GM21515 (cell line): Measurements from ENCODE around the gene KLB.
A peak's percentile ranks its signal among the peaks of the same experiment; 100 is the strongest.
"Not testable (repeated sequence)": the region's sequence is repeated elsewhere in the genome, so short reads cannot be mapped to it uniquely, and the experiment has no call there.

Source experiments
- ATAC-seq: cut with Tn5 transposase; IDR thresholded peaks from one replicate; pipeline ENCODE4 v1.9.1; 2021; ENCODE audit not compliant: unreplicated experiment

The KLB gene

DNA sequence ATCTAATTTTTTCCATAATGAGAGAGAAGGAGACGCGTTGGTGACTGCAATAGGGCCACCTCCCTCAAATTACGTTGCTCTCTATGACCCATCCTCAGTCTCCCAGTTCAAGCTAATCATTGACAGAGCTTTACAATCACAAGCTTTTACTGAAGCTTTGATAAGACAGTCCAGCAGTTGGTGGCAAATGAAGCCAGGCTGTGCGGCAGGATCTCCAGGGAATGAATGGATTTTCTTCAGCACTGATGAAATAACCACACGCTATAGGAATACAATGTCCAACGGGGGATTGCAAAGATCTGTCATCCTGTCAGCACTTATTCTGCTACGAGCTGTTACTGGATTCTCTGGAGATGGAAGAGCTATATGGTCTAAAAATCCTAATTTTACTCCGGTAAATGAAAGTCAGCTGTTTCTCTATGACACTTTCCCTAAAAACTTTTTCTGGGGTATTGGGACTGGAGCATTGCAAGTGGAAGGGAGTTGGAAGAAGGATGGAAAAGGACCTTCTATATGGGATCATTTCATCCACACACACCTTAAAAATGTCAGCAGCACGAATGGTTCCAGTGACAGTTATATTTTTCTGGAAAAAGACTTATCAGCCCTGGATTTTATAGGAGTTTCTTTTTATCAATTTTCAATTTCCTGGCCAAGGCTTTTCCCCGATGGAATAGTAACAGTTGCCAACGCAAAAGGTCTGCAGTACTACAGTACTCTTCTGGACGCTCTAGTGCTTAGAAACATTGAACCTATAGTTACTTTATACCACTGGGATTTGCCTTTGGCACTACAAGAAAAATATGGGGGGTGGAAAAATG, at the start of gene KLB:
TSS of gene KLB (plus strand) at position 168 of the 821 bp plus-strand sequence. CDS start at position 188, 20 bp downstream.
- ATAC-seq: no peak

DNA sequence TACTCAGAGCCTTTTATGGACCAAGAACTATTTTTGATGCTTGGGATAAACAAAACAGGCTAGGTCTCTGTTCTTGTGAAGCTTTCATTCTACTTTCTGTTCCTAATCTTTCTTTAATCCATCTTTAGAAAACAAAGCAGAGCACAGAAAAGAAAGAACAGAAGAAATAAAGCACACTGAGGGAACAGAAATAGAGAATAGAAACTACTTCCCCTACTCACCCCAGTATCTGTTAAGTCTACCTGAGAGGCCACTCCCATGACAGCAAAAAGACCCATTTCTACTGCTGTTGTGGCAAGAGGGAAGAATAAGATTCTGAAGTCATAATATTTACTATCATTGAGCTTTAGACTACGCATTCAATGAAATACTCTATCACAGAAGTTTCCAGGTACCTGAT, 49.7 kb upstream of the KLB start:
- ATAC-seq: no peak

DNA sequence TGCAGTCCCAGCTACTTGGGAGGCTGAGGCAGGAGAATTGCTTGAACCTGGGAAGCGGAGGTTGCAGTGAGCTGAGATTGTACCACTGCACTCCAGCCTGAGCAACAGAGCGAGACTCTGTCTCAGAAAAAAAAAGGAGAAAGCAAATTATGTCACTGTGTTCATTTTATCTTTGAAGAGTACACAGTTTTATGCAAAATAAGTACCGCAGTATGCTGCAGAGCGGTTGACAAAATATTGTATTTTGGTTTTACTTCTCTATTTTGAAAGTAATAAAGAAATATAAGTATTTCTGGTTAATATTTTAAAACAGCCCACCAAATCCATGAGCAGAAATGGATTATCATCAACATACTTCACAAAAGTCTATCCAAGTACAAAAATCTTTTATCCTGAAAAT, 46.1 kb upstream of the KLB start:
- not testable (repeated sequence) for ATAC-seq

DNA sequence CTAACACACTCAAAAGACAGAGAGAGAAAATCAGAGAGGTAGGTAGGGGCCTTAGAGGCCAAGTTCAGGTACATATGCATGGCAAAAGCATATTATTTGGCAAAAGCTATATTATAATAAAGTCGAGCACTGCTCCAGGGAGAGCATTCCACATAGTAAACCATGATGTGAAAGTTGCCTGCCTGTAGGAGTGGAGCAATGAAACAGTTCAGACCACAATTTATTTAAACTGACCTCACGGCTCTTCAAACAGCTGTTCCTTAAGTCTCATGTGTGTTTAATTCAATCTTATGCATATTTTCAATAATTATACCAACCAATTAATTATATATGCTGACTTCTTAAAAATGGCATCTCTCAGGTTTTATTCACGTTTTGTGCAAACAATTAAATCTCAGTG, 43.9 kb upstream of the KLB start:
- no peak for ATAC-seq

DNA sequence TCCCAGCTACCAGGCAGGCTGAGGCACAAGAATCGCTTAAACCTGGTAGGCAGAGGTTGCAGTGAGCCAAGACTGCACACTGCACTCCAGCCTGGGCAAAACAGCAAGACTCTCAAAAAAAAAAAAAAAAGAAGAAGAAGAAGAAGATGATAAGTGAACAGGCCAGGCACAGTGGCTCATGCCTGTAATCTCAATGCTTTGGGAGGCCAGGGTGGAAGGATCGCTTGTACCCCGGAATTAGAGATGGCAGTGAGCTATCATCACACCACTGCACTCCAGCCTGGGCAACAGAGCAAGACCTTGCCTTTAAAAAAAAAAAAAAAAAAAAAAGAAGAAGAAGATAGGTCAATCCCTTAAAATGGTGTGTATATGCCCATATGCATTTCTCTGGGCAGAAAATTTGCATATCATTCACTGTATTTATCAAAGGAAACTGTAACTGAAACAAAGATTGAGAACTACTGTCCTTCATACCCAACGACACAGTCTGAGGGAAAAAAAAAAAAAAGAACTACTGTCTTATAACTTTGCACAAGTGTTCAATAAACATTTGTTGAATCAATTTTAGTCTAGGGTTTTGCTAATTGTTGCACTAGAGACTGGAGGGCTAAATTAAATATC, 42.8 kb upstream of the KLB start:
- no peak for ATAC-seq

DNA sequence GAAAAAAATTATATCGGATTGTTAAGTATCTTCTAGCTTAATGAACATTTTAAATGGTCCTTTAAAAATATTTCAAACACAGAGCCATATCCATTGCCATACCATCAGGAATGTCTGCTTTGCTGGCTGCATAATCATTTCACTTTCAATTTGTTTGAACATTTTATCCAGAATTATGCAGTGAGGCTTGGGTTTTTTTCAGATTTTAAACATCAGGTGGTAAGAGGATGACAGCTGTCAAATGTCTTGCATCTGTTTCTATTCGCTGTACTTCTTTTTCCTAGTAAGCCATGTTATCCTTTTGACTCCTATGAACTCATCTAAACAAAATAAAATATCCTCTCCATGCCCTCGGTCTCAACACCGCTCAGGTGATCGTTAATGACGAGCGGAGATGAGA, 41.4 kb upstream of the KLB start:
- ATAC-seq: no peak

DNA sequence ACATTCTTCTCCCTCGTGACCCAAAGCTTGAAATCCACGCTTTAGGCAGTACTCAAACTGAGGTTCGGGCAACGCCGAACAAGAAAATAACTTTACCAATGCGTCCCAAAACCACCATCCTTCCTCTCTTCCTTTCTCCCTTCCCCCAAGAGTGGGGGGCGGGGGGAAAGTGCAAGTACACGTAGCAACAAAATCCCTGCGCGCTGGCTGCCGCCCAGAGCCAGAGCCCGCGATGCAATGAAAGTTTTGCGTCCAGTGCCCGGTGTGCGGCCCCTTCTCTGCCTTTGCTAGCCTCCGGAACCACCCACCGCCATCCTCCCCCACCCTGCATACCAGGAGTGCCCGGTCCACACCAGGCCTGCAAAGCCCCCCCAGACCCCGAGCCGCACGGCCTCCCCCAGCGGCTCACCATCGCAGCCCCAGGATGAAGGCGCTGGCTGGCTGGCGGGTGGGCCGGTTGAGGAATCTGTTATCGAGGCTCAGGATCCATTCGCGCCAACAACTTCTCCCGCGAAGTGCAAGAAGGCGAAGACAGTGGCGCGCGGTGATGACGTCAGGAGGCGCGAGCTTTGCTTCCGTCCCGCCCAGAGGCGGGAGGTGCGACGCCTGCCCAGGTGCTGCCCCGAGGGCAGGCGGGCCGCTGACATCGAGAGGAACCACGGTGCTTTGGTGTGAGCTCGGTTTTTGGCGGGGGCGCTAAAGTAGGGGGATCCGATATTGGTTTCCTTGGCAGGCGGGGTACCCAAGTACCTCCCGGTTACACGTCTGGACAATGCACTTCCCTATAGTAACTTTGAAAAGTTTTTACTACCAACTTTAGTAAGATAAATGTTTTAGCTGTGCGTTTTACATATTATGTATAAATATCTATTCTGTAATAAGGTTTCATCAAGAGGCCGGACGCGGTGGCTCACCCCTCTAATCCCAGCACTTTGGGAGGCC, 40.6 kb upstream of the KLB start, which contains the start of gene RFC1:
TSS of gene RFC1 (minus strand) at position 533 of the 942 bp plus-strand sequence. CDS start at position 412, 121 bp downstream.
- peak; percentile 81 for ATAC-seq

DNA sequence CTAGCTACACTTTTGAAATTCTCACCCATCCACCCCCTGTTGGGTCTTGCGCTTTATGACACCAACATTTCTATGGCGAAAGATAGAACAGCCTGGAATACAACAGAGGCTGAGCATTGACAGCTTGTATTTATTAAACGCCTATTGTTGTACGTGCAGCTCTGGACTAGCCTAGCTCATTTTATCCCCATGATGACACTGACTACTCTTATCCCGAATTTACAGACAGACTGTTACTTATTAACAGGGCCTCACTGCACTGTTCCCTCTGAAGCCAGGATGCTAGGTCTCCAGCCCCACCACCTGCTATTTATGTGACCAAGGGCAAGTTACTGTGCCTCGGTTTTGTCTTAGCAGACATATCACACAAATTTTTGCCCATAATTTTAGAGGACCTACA, 39.6 kb upstream of the KLB start:
- no peak for ATAC-seq

DNA sequence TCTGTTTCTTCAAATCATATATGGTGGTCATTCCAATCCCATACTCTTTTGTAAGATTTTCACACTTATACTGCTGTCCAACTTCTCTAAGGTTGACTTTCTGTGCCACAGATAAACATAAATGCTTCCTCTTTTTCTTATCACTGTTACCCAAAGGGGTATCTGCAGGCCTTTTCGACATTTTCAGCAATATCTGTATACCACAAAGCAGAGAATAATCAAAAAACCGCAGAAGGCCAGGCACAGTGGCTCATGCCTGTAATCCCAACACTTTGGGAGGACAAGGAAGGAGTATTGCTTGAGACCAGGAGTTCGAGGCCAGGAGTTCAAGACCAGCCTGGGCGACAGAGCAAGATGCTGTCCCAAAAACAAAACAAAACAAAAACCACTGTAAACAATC, 37.4 kb upstream of the KLB start:
- ATAC-seq: no peak

DNA sequence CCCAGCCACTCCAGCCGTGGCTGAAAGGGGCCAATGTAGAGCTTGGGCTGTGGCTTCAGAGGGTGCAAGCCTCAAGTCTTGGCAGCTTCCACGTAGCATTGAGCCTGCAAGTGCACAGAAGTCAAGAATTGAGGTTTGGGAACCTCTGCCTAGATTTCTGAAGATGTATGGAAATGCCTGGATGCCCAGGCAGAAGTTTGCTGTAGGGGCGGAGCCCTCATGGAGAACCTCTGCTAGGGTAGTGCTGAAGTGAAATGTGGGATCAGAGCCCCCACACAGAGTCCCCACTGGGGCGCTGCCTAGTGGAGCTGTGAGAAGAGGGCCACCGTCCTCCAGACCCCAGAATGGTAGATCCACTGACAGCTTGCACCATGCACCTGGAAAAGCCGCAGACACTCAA, 35.5 kb upstream of the KLB start:
- not testable (repeated sequence) for ATAC-seq

DNA sequence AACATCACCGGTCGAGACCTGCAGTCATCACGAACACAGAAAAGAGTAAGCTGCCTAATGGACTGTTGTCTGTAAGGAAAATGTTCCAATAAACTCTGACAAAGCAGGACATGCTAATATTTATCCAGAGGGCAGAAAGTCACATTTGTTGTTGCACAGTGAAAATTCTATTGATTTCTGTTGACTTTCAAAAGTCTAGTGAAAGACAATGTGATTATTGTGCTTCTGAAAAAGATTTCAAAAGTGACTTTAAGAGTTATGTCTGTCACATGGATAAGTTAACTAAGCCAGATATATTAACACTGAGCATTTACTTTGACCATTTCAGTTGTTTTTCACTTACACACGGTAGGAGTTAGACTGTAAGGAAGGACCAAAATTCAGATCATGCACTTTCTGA, 31.3 kb upstream of the KLB start:
- ATAC-seq: no peak

DNA sequence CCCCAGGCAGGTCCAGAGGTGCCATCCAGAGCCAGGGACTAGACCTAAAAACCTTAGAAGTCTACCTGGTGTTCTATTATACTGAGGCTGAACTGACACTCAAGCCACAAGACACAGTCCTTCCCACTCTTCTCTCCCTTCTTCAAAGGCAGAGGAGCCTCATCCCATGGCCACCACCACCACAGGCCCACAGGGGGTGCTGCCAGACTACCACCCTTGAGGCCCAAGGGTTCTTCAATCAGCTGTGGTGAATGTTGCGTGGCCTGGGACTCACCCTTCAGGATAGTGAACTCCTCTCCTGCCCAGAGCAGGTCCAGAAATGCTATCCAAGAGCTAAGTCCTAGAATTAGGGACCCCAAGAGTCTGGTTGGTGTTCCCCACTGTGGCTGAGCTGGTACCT, 23.0 kb upstream of the KLB start:
- no peak for ATAC-seq

DNA sequence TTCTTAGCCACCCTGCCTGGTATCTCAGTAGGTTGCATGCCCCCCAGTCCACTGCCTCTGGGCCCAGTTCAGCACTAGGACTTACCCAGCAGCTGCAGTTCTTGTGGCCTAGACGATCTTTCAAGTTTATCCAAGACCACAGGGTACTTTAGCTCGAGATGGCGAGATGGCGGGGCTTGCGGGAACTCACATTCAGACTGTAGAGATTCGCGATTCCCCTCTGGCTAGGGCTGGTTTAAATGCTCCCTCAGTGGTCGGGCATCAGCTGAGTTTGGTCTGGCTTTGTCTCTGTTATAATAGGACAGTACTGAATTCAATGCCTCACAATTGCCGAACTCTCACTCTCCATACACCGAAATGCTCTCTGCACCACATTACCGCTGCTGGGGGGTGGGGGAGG, 22.2 kb upstream of the KLB start:
- ATAC-seq: no peak

DNA sequence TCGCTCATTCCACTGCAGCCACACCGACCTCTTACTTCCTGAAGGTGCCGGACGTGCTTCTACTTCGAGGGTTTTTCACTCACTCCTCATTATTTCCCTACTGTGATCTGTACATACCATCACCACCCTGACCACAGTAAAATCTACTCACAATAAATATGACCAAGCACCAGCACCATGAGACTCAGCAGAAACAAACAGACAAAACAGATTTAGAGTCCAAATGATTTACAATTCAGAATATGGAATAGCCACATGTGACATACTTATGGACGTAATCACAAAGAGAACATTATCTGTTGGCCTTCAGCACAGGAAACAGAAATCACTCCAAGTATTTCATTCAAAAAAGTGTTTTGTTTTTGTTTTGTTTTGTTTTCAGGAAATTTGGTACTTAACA, 16.1 kb upstream of the KLB start:
- no peak for ATAC-seq

DNA sequence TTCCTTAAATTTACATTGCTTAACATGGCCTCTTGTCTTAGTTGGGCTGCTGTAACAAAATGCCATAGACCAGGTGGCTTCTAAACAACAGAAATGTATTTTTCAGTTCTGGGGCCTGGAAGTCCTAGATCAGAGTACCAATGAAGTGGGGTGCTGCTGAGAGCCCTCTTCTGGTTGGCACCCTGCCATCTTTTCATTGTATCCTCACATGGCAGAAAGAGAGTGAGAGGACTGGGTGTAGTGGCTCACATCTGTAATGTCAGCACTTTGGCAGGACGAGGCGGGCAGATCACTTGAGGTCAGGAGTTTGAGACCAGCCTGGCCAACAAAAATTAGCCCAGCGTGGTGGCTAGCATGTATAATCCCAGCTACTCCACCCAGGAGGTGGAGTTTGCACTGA, 12.0 kb upstream of the KLB start:
- ATAC-seq: no peak

DNA sequence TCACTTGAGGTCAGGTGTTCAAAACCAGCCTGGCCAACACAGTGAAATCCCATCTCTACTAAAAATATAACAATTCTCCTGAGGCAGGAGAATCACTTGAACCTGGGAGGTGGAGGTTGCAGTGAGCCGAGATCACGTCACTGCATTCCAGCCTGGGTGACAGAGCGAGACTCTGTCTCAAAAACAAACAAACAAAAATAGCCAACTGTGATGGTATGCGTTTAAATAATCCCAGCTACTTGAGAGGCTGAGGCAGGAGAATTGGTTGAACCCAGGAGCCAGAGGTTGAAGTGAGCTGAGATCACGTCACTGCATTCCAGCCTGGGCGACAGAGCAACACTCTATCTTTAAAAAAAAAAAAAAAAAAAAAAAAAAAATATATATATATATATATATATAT, 5.1 kb upstream of the KLB start:
- ATAC-seq: not testable (repeated sequence)

DNA sequence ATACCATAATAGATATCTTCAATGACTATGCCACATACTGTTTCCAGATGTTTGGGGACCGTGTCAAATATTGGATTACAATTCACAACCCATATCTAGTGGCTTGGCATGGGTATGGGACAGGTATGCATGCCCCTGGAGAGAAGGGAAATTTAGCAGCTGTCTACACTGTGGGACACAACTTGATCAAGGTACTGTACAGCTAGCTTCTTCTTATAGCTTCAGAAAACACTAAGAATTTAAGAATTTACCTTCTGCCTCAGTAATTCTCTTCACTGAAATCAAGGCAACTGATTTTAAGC, 805 bp downstream of the KLB start:
- ATAC-seq: no peak

DNA sequence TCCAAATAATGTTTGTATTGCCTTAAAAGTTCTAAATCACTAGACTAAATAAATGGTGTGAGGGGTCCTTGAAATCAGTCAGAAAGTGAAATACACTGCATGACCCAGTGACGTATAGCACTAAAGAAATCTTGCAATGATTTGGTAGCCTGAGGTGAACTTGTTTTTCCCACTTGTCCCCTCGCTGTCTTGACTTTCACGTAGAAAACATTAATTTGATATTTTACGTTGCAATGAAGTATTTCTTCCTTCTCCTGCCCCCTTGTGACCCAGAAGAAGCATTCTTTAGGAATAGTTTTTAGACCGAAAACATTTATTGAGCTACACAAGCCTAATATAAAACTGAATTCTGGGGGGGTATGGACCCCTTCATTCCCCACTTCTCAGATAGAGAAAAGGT, 3.7 kb downstream of the KLB start:
- no peak for ATAC-seq

DNA sequence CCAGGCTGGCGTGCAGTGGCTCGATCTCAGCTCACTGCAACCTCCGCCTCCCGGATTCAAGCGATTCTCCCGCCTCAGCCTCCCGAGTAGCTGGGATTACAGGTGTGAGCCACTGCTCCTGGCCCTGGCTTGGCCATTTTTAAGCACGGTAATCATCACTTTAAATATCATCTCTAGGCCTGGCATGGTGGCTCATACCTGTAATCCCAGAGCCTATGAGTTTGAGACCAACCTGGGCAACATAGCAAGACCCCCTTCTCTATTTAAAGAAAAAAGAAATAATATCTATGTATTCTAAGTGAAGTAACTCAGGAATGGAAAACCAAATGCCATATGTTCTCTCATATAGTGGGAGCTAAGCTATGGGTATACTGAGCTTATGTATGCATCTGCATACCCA, 4.8 kb downstream of the KLB start:
- not testable (repeated sequence) for ATAC-seq

DNA sequence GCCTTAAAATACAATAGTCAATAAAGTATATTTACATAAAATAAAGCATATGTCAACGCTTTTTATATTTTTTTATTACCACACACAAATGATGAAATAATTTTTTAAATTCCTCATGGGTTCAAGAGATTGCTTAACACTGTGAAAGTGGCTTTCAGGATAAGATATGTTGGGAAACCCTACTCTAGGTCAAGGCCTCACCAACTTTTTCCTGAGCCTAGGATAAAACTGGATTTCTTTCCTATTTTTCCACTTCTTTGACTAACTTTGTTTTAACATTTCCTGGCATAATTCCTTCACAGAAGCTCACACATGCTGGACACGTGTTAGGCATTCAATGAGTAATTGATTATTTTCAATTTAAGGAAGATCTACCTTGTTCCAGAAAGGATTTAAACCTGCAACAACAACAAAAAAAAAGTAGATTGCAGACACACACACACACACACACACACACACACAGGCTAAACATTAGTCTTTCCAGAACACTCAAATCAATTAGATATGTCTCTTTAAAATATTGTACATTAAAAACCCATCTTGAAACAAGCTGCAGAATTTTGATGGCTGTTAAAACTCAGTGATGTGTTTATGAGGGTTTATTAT, 9.1 kb downstream of the KLB start:
- ATAC-seq: no peak

DNA sequence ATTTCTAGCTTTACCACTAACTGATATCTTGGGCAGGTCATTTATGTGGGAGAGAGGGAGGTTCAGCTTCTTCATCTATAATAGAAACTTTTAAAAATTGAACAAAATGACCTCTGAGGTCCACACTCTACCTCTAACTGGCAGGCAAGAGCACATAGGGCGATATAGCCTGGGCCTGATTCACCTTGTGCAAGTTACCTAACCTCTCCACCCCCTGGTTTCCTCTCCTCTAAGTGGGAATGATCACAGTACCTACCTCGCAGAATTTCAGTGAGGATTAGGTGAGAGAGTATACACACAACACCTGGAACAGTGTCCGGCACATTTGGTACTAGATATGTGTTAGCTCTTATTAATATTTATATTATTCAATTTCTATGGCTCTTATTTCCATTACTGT, 15.5 kb downstream of the KLB start:
- ATAC-seq: no peak
